ENCODE results near the gene ZBBX.

Gene ZBBX

DNA sequence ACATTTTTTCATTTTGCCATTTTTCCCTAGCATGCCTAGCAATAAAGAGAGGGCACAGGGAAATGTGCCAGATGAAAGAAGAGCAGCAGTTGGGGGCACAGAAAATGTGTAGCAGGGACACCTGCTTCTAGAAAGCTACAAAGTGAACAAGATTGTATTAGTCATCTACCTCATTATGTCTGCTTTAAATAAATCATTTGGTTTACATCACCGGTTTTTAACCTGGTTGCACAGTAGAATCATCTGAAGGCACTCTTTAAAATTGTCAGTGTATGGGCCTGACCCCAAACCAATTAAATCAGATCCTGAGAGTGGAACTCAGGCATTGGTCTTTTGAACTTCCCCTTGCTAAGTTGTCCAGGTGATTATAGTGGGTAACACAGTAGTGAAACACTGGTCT, 73.8 kb downstream of the ZBBX start:
- in situ Hi-C loops (cut with MboI; ENCODE audit: low sequenced_read_pairs): no loop called here

DNA sequence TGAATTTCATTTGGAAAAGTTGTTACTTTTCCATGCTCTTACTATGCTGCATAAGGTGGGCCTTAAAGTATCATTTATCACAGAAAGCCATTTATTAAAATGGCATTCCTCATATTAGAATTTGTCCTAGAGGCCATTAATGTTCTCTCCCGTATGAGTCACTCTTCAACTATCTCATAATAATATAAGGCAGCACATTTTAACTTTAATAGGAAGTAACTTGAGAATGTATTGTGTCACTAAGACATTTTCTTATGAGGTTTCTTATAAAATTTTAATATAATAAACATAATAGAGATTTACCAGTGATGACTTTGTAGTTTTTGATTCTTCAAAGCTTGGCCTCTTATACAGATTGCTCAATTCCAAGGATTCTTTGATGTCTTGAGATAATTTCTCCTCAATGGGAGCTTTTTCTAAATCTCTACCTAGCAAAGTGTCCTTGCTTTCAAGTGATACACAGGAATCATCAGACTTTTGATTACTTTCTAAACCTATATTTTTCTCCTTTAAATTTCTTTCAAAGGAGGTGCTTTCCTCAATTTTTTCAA, 74.7 kb downstream of the ZBBX start:
- in situ Hi-C loops (cut with MboI; ENCODE audit: low sequenced_read_pairs): no loop called here

DNA sequence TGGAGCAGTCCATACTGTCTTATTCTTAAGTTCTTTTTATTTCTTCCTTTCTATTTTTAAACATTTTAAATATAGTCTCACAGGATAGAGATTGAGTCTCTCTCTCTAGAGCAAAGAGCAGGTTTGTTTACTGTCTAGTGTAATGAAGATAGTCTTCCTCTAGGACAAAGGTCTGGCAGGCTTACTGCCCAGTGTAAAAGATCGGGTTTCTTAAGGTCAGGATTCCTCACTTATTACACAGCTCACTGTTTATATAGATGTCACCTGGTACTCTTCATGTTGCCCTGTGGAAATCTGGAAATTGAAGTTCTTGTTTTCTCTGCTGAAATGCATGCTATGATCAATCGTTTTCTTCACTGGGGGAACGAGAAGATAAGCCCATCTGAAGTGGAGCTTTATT, 76.0 kb downstream of the ZBBX start:
- in situ Hi-C loops (cut with MboI; ENCODE audit: low sequenced_read_pairs): no loop called here

DNA sequence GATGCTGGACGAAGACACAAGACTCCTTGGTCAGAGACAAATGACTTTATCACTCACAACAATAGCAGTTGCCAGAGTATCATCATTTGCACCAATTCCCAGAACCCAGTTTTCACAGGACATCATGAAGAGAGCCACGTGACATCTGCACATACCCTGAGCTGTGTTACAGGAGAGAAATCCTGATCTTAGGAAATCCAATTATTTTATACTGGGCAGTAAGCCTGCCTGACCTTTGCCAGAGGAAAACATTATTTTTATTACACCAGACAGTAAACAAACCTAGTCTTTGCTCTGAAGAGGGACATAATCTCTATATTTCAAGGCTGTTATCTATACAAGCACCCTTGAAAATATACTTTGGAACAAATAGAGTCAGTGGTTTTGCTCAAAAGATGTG, 77.4 kb downstream of the ZBBX start:
- in situ Hi-C loops (cut with MboI; ENCODE audit: low sequenced_read_pairs): no loop called here

DNA sequence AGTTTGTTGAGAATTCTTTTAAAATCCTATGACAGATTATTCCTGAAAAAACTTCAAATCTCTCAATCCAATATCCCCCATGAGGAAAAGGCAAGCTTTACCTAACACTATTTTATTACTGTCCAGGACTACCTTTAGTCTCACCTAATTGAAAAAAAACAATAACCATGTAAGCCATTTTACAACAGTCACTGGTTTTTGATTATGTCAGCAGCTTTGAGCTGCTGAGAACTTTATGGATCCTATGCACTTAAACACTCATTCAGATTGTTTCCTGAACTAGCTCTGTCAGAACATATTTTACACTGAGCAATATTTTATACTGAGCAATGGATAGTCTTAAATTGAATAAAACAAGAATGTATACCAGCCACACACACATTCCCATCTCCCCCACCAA, 79.9 kb downstream of the ZBBX start:
- in situ Hi-C loops (cut with MboI; ENCODE audit: low sequenced_read_pairs): no loop called here

DNA sequence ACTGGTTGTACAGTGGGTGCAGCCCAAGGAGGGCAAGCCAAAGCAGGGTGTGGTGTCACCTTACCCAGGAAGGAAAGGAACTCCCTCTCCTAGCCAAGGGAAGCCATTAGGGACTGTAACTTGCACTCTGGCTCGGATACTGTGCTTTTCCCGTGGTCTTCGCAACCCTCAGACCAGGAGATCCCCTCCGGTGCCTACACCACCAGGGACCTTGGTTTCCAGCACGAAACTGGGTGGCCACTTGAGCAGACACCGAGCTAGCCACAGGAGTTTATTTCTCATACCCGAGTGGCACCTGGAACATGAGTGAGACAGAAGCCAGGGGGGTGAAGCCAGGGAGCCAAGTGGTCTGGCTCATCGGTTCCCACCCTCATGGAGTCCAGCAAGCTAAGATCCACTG, 90.7 kb downstream of the ZBBX start:
- in situ Hi-C loops (cut with MboI; ENCODE audit: low sequenced_read_pairs): no loop called here

DNA sequence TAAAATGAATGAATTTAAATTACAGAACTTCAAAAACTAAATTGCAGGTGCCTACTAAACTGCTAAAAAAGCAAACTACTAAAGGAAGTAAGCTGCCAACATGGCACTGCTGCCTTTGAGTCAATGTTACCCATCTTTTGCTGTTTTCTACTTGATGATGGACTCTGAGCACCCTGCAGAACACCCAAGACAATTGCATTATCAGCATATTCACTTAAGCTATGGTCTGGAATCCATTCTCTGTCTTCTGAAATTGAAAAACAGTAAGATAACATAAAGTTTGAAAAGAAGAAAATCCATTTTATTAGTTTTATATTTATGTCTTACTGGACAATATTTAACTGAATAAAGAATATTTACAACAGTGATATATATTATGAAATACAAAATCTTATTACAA, 91.4 kb downstream of the ZBBX start:
- in situ Hi-C loops (cut with MboI; ENCODE audit: low sequenced_read_pairs): no loop called here

DNA sequence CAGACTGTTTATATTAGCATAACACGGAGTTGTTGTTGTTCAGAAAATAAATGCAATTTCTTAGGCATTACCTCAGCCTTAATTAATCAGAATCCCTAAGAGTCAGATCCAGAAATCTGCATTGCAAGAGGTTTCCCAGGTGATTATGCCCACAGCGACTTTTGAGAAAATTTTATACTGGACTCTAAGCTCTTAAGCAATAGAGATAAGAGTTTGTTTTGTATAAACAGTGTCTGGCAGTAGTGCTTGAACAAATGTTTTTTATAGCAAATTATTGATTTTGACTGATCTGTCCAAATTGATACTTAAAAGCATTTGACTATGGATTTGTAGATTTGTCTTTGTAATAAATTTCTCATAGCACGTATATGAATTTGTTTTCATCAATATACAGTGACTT, 92.8 kb downstream of the ZBBX start:
- in situ Hi-C loops (cut with MboI; ENCODE audit: low sequenced_read_pairs): no loop called here

DNA sequence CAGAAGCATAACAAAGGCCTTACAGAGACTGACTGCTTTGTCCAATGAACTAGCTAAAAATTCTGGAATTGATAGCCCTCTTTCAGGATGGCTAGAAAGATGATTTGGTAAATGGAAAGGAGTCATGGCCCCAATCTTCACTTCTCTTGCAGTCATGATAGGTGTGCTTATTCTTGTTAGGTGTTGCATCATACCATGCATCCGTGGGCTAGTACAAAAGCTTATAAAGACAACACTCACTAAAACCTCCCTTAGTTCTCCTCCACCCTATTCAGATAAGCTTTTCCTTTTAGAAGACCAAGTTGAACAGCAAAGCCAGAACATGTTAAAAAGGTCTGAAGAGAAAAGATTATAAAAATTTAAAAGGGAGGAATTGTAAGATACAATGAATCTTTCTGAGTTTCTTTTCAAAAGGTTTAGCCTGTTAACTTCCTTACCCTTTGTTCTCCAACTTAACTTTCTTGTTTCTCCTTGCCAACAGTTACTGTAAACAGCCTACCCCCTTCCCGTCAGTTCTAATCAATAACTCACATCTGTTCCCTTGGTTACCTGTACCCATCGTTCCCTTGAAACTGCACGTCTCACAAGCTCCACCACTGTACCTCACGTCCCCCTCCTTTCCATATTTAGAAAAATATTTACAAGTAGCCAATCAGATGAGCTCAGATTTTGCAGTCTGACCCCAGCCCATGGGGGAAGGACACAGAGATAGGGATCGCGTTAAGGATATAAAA, 105.8 kb downstream of the ZBBX start:
- in situ Hi-C loops (cut with MboI; ENCODE audit: low sequenced_read_pairs): no loop called here

DNA sequence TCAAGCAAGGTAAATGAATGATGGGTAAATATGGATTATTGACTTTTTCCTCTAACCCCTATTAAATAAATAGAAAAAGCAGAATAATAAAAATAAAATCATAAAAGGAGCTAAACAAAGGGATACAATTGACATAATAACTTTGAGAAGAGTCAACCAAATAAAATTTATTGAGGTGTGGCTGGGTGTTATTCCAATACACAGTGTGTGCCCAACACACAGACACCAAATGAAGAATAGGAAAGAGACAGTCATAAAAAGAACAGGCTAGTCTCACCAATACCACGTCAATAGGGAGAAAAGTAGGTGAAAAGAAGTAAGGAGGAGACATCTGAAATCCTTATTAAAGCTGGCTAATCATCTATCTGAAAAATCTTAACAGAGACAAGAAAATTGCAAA, 127.1 kb downstream of the ZBBX start:
- in situ Hi-C loops (cut with MboI; ENCODE audit: low sequenced_read_pairs): no loop called here

DNA sequence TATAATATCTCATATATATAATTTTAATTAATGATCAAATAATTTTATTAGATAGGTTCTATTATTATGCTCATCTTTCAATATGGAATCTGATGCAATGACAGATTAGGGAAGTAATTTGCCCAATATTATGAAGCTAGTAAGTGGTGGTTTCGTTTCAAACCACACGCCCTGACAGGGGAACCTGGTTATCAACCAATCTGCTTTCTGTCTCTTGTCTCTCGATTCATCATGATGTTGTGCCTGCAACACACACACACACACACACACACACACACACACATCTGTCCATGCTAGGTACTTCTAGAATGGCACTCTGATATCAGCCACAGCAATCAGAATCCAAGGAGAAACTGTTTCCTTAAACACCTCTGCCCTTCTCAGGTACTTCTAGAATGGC, 128.4 kb downstream of the ZBBX start:
- in situ Hi-C loops (cut with MboI; ENCODE audit: low sequenced_read_pairs): no loop called here

DNA sequence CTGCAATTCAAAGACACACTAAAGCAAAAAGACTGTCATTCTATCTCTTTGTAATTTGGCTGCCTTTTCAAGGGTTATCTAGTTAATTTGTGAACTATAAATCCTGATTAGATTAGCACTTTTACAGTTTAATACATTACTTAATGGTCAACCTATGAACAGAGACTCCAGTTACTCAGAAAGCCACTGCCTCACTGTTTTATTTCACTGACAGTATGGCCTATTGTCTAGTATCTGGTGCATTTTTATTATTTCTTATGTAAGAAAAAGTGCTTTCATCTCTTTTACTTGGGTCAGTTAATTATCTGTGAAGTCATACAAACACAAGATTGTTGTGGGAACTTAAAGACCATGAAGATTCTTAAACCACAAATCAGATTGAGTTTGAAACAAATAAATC, 133.8 kb downstream of the ZBBX start:
- in situ Hi-C loops (cut with MboI; ENCODE audit: low sequenced_read_pairs): no loop called here

DNA sequence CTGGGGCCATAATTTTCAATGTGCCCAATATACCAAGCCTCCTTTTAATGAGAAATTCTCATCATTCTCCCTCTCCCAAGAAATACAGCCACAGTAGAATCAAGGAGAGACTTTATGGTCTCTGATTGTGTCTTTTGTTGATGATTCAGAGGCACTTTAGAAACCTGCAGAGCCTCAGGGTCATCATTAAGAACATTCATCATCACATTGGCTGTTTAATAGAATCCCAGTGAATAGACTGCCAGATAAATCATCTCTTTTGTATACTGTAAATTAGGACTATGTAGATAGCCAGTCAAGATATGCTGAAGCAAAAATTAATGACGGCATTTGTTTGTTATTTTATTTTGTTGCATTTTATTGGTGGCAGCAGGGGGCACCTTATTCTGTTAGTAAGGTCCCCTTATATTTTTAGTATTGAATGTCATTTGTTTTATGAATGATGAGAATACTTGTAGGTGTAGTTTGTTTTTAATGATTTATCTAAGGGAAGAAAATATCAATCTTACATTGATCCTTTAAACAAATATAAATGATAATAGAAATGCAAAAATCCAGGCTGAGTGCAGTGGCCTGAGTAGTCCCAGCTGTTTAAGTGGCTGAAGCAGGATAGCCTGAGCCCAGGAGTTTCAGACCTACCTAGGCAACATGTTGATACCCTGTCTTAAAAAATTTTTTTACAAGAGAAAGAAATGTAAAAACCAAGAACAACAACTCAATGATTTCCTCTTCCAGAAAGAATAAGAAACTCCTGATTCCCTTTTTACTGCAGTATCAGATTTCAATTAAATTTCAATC, 138.8 kb downstream of the ZBBX start:
- in situ Hi-C loops (cut with MboI; ENCODE audit: low sequenced_read_pairs): no loop called here

DNA sequence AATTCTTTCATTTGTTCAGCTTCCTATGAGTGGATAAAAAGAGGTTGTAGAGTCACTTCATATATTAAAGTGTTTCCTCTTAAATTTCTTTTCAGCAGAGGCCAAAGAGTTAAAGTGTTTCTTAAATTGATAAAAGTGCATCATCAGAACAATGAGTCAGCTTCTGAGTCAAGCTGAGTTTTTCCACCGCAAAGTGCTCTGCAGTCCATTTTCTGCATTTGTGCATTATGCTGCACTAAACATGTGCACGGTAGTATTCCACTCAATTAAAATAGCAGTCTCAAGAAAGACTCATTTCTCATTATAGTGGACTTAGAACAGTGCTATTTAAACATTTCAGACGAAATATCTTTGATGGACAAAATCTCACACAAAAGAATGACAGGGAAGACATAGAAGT, 152.0 kb downstream of the ZBBX start:
- in situ Hi-C loops (cut with MboI; ENCODE audit: low sequenced_read_pairs): no loop called here

DNA sequence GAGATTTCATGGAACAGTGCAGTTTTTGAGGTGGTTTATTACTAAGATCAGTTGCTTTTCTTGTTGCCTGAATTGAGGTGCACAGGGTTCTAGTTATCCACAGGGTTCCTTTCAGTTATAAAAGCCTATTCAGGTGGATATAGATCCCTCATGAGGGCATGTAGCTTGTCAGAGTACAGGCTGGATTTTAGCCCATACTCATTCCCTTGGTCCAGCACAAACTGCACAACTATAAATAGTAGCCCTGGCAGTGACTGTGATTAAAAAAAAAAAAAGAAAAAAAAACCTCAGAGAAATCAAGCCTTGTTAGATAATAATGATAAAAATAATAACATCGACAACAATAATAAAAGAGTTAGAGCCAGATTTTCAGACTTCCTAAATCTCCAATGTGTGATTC, 154.3 kb downstream of the ZBBX start:
- in situ Hi-C loops (cut with MboI; ENCODE audit: low sequenced_read_pairs): no loop called here

DNA sequence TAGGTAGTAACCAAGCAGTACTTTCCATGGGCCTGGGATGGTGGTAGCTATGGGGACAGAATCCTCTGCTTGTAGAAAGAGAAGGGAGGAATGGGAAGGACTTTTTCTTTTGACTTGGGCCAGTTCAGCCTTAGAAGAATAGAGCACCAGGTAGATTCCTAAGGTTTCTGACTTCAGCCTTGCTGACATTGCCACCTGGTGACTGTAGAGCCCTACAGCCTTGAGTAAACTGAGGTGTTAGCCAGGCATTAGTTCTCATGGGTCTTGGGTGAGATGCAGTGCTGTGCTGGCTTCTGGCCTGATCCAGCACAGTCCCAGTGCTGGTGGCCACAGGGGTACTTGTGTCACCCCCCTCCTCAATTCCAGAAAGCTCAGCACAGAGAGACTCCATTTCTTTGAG, 171.1 kb downstream of the ZBBX start:
- in situ Hi-C loops (cut with MboI; ENCODE audit: low sequenced_read_pairs): no loop called here

DNA sequence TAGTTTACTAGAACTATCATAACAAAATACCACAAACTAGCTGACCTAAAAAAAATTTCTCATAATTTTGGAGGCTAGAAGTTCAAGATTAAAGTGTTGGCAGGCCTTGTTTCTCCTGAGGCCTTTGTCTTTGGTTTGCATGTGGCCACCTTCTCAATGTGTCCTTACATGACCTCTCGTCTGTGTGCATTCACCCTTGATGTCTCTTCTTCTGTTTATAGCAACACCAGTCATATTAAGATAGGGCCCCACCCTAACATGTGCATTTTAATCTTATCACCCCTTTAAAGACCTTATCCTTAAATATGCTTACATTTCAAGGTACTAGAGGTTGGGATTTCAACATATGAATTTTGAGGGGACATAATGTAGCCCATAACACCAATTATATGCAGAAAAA, 177.0 kb downstream of the ZBBX start:
- in situ Hi-C loops (cut with MboI; ENCODE audit: low sequenced_read_pairs): no loop called here

DNA sequence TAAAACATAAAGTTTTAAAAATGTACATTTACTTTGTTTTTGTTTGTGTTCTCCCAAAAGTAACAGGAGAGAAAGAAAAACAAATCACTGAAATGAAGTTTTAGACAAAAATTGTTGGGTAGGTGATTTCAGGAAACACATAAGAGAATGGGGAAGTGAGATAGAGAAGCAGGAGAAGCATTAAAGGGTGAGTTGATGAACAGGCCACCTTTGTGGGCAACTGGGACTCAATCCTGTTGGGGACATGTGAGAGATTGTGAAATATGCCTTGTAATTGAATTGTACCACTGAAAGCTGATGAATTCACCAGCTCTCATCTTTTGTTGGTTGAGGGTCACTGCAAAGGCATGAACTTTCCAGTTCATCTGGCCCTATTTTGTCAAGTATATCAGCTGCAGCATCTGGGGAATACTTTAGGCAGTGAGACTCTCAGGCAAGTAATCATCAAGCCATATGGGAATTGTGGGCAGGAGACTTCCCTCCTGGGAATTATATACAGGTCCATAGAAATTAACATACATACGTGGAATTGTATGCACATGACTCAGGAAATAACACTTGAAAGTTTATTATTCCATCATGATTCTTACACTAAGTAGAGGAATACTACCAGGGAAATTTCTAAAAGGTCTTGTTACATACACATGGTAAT, 181.0 kb downstream of the ZBBX start:
- in situ Hi-C loops (cut with MboI; ENCODE audit: low sequenced_read_pairs): no loop called here
